Fibroblast of lung (primary cell): ENCODE results near the gene GSTA2.

Source experiments
- CTCF ChIP-seq, 2 donors: IDR thresholded peaks in 1 of 2; conservative IDR thresholded peaks in 1 of 2; 1 replicate in 1 of 2; 2 replicates in 1 of 2; pipeline ENCODE4 v1.5.1; 2011 to 2012; ENCODE audit warnings: low read length in 2 of 2, control low read depth in 1 of 2, inconsistent platforms in 1 of 2, low read depth in 1 of 2, mild to moderate bottlenecking in 1 of 2
- EZH2 ChIP-seq: IDR thresholded peaks from 2 replicates; pipeline ENCODE4 v1.5.1; 2012; ENCODE audit warnings: low read length, control low read depth, mild to moderate bottlenecking; ENCODE audit errors: missing control alignments

DNA sequence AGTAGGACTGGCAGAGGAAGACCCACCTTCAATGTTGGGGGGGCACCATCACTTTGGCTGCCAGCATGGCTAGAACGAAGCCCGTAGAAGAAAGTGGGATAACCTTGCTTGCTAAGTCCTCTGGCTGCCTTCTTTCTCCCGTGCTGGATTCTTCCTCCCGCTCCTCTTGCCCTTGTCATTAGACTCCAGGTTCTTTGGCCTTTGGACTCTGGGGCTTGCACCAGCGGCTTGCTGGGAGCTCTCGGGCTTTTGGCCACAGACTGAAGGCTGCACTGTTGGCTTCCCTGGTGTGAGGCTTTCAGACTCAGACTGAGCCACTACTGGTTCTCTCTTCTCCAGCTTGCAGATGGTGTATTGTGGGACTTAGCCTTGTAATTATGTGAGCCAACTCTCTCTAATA, 28.2 kb downstream of the GSTA2 start:
- TF ChIP-seq EZH2, result no peak
- TF ChIP-seq CTCF (conservative IDR thresholded peaks at IDR 0.05 in 1 of 2, IDR thresholded peaks at IDR 0.05 in 1 of 2; ENCODE audit: low read depth in 1 of 2, low read length in 2 of 2), result no peak
